Mesendoderm (in vitro differentiated cells): ENCODE measurements around the gene TMED9.
"Not testable (repeated sequence)": the region's sequence is repeated elsewhere in the genome, so short reads cannot be mapped to it uniquely, and the experiment has no call there.

ENCODE experiments used
- DNase-seq: peaks from one replicate; pipeline ENCODE4 v3.0.0; 2013
- H2AK5ac ChIP-seq: 2 replicates; pipeline ENCODE4 v1.6.1; 2013; ENCODE audit warnings: low read length, inconsistent platforms
- H2BK120ac ChIP-seq: 2 replicates; pipeline ENCODE4 v1.6.1; 2013; ENCODE audit warnings: low read depth, mild to moderate bottlenecking, low read length, moderate library complexity, mixed read lengths
- H2BK15ac ChIP-seq: replicated peaks from 2 replicates; pipeline ENCODE4 v1.6.1; 2013; ENCODE audit warnings: low read depth, mild to moderate bottlenecking, moderate library complexity
- H2BK5ac ChIP-seq: 2 replicates; pipeline ENCODE4 v1.6.1; 2013; ENCODE audit warnings: low read length, inconsistent platforms
- H3K18ac ChIP-seq: 2 replicates; pipeline ENCODE4 v1.6.1; 2013; ENCODE audit warnings: mild to moderate bottlenecking, low read length, mixed read lengths
- H3K23ac ChIP-seq: one replicate; pipeline ENCODE4 v1.6.1; 2013; ENCODE audit warnings: low read length
- H3K27ac ChIP-seq: 2 replicates; pipeline ENCODE4 v1.5.1; 2013; ENCODE audit warnings: low read depth, mild to moderate bottlenecking, inconsistent platforms, low read length, moderate library complexity
- H3K27me3 ChIP-seq: 2 replicates; pipeline ENCODE4 v1.6.1; 2013; ENCODE audit warnings: low read length, control low read depth, mild to moderate bottlenecking, inconsistent platforms; ENCODE audit not compliant: insufficient read depth, poor library complexity
- H3K36me3 ChIP-seq: 2 replicates; pipeline ENCODE4 v1.6.1; 2013; ENCODE audit warnings: low read length, inconsistent platforms; ENCODE audit not compliant: control insufficient read depth, insufficient read depth
- H3K4ac ChIP-seq: one replicate; pipeline ENCODE4 v1.6.1; 2013; ENCODE audit warnings: low read depth, mild to moderate bottlenecking, low read length, moderate library complexity
- H3K4me1 ChIP-seq: 2 replicates; pipeline ENCODE4 v1.6.1; 2013; ENCODE audit warnings: low read depth, low read length, inconsistent platforms; ENCODE audit not compliant: control insufficient read depth
- H3K4me2 ChIP-seq: 2 replicates; pipeline ENCODE4 v1.6.1; 2013; ENCODE audit warnings: low read length
- H3K4me3 ChIP-seq: 2 replicates; pipeline ENCODE4 v1.5.1; 2013; ENCODE audit warnings: mild to moderate bottlenecking, low read length
- H3K56ac ChIP-seq: one replicate; pipeline ENCODE4 v1.6.1; 2013; ENCODE audit warnings: low read length
- H3K79me1 ChIP-seq: 2 replicates; pipeline ENCODE4 v1.6.1; 2013; ENCODE audit warnings: low read length, inconsistent platforms
- H3K79me2 ChIP-seq: 2 replicates; pipeline ENCODE4 v1.6.1; 2013; ENCODE audit warnings: mild to moderate bottlenecking, low read length; ENCODE audit not compliant: control insufficient read depth, insufficient read depth
- H3K9ac ChIP-seq: 2 replicates; pipeline ENCODE4 v1.6.1; 2013; ENCODE audit warnings: low read length, inconsistent platforms
- H4K5ac ChIP-seq: one replicate; pipeline ENCODE4 v1.6.1; 2013; ENCODE audit warnings: low read length
- H4K8ac ChIP-seq: one replicate; pipeline ENCODE4 v1.6.1; 2013; ENCODE audit warnings: low read depth, mild to moderate bottlenecking, control low read depth, low read length, moderate library complexity
- WGBS: extraction: QIAGEN DNeasy Blood & Tissue Kit; methylation state at CpG from one replicate; pipeline ENCODE4 v1.1.7; 2013; ENCODE audit warnings: low lambda C conversion rate, missing lambda C conversion rate; ENCODE audit not compliant: insufficient coverage; ENCODE audit errors: extremely low coverage; 5-methylcytosine and 5-hydroxymethylcytosine counted together

The TMED9 gene

DNA sequence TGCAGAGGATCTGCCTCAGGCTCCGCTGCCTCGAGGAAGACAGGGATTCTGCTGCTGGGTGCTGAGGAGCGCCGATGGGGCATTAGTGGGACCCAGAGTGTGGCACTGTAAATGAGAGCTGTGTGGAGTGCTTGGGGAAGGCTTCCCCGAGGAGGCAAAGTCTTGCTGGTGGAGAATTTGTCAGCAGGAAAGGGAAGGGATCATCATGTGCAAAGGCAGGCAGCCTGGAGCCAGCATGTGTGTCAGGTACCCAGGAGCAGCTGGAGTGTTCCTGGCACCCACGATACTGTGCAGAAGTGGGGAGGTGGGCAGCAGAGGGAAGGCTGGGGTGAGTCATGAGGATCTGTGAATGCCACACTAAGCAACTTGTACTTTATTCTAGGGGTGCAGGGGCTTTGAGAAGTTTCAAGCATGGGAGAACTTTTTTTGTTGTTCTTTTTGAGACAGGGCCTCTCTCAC is 20.2 kb downstream of the TMED9 start:
- Histone ChIP-seq H3K79me1 (no peaks in the 10 kb centered on the region), H4K8ac (no peak overlapping the region), H3K23ac (no peak overlapping the region), H3K9ac (no peak overlapping the region), H3K4me2 (no peak overlapping the region), H3K27ac (no peak overlapping the region), H2BK120ac (no peak overlapping the region), H2AK5ac (no peak overlapping the region), H3K18ac (no peak overlapping the region), H2BK15ac (no peak overlapping the region), H3K56ac (no peak overlapping the region), H2BK5ac (no peak overlapping the region), H3K4me3 (no peak overlapping the region), H3K4ac (no peak overlapping the region), H3K36me3 (no peaks in the 10 kb centered on the region), H3K27me3 (no peaks in the 10 kb centered on the region), H4K5ac (no peak overlapping the region), H3K79me2 (no peaks in the 10 kb centered on the region), H3K4me1 (peaks cover 2% of the 10 kb centered on the region)
- DNase-seq: no peak
- no CpG with 5 or more reads among the region's 6 CpGs for WGBS

DNA sequence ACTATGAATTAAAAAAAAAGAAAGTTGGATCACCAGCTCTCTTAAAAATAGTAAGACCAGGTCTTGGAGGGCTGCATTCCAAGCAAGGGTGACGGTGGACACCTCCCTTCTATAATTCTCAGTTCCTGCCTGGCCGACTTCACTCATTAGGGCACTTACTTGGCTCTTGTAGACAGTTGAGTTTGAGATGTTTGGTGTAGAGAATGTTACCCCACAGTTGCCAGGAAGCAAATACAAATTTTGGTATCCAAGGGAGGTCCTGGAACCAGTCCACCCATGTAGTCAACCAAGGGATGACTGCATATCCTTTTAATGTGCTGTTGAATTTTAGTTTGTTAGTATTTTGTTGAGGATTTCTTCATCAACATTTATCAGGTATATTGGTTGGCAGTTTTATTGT is 28.6 kb downstream of the TMED9 start:
- Histone ChIP-seq H2BK15ac (no peak overlapping the region), H3K4me1 (no peaks in the 10 kb centered on the region), H4K5ac (no peak overlapping the region), H3K27ac (no peak overlapping the region), H3K9ac (no peak overlapping the region), H3K36me3 (peaks cover 3% of the 10 kb centered on the region), H3K56ac (no peak overlapping the region), H2BK5ac (no peak overlapping the region), H3K18ac (no peak overlapping the region), H2AK5ac (no peak overlapping the region), H3K27me3 (no peaks in the 10 kb centered on the region), H4K8ac (no peak overlapping the region), H3K23ac (no peak overlapping the region), H3K79me1 (no peaks in the 10 kb centered on the region), H2BK120ac (no peak overlapping the region), H3K4me2 (no peak overlapping the region), H3K79me2 (no peaks in the 10 kb centered on the region), H3K4me3 (no peak overlapping the region), H3K4ac (no peak overlapping the region)
- no CpG with 5 or more reads among the region's 2 CpGs for WGBS
- DNase-seq: no peak

DNA sequence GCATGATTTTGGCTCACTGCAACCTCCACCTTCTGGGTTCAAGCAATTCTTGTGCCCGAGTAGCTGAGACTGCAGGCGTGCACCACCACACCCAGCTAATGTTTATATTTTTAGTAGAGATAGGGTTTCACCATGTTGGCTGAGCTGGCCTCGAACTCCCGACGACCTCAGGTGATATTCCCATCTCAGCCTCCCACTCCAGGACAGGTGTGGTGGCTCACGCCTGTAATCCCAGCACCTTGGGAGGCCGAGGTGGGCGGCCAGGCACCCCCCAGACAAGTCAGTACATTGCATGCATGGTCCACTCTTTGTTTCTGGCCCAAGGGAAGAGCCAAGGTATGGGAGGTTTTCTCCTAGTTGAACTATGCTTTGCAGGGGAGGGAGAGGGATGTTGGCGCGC is 32.2 kb downstream of the TMED9 start:
- H3K79me2 ChIP-seq, H3K27me3 ChIP-seq, H3K36me3 ChIP-seq, H3K9ac ChIP-seq, H2BK15ac ChIP-seq, H3K4ac ChIP-seq, H3K4me2 ChIP-seq, H3K23ac ChIP-seq, H3K79me1 ChIP-seq, H2AK5ac ChIP-seq, H3K27ac ChIP-seq, H3K56ac ChIP-seq, H2BK120ac ChIP-seq, H3K4me1 ChIP-seq, H2BK5ac ChIP-seq, H4K8ac ChIP-seq, H3K18ac ChIP-seq, DNase-seq, H3K4me3 ChIP-seq, H4K5ac ChIP-seq: not testable (repeated sequence)
- WGBS: no CpG with 5 or more reads among the region's 10 CpGs

DNA sequence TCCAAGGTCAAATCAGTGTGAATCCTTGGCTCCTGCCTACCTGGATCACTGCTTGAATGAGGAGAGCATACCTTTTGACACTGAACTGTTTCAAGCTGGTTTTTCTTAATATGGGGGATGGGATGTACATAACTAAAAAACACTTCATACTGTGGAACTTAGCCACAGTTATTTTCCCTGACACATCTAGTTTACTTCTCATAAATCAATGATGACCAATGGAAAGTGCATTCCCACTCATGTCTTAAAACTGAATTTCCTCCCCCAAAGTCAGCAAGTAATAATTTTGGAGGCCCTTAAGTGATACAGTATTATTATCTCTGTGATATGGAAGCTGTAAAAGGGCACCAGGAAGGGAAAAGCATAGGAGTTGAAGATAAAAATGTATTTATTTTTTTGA is 38.2 kb downstream of the TMED9 start:
- H3K18ac ChIP-seq, H2BK5ac ChIP-seq, H3K27me3 ChIP-seq, H2AK5ac ChIP-seq, H3K4ac ChIP-seq, DNase-seq, H3K4me1 ChIP-seq, H3K4me2 ChIP-seq, H3K79me1 ChIP-seq, H4K8ac ChIP-seq, H3K23ac ChIP-seq, H3K9ac ChIP-seq, H2BK15ac ChIP-seq, H3K27ac ChIP-seq, H3K79me2 ChIP-seq, H2BK120ac ChIP-seq, H3K36me3 ChIP-seq, H4K5ac ChIP-seq, H3K56ac ChIP-seq, H3K4me3 ChIP-seq: not testable (repeated sequence)

DNA sequence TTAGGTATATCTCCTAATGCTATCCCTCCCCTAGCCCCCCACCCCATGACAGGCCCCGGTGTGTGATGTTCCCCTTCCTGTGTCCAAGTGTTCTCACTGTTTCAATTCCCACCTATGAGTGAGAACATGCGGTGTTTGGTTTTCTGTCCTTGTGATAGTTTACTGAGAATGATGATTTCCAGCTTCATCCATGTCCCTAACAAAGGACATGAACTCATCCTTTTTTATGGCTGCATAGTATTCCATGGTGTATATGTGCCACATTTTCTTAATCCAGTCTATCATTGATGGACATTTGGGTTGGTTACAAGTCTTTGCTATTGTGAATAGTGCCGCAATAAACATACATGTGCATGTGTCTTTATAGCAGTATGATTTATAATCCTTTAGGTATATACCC is 42.9 kb downstream of the TMED9 start:
- not testable (repeated sequence) for H3K4me2 ChIP-seq, H3K36me3 ChIP-seq, H3K23ac ChIP-seq, H3K4me1 ChIP-seq, H3K18ac ChIP-seq, H3K56ac ChIP-seq, H2BK120ac ChIP-seq, H2AK5ac ChIP-seq, H3K79me2 ChIP-seq, H3K4ac ChIP-seq, H4K8ac ChIP-seq, H3K27me3 ChIP-seq, H4K5ac ChIP-seq, H3K9ac ChIP-seq, H3K27ac ChIP-seq, DNase-seq, H3K79me1 ChIP-seq, H2BK15ac ChIP-seq, H3K4me3 ChIP-seq, H2BK5ac ChIP-seq
- no CpG with 5 or more reads among the region's 3 CpGs for WGBS

DNA sequence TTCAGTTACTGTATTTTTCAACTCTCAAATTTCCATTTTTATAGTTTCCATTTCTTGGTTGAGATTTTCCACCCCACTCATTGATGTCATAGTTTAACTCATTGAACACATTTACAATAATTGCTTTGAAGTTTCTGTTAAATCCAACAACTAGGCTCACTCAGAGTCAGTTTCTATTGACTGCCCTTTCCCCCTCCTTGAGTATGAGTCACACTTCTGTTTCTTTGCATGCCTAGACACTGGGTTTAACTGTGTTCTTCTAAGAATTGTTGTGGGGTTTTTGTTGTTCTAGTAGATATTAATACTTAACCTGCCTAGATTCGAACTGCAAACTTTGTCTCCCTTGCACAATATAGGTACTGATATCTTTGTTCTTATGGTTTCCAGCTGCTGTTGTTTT is 53.5 kb downstream of the TMED9 start:
- H3K27ac ChIP-seq, H3K36me3 ChIP-seq, H2BK15ac ChIP-seq: not testable (repeated sequence)

More for the DNA sequence above, 53.5 kb downstream of the TMED9 start:
- H3K4me3 ChIP-seq, H3K9ac ChIP-seq, H2AK5ac ChIP-seq, H3K56ac ChIP-seq, H3K18ac ChIP-seq, H4K5ac ChIP-seq, H2BK120ac ChIP-seq, H2BK5ac ChIP-seq, DNase-seq, H3K79me2 ChIP-seq, H4K8ac ChIP-seq, H3K4me1 ChIP-seq, H3K4me2 ChIP-seq, H3K4ac ChIP-seq, H3K23ac ChIP-seq, H3K27me3 ChIP-seq, H3K79me1 ChIP-seq: not testable (repeated sequence)
- no CpG with 5 or more reads among the region's 1 CpG for WGBS
